Activated effector memory CD4-positive, alpha-beta T cell treated with Interleukin-2 at 50 U/mL for 16 hours (primary cell): ENCODE measurements around the gene GOT2.
A peak's percentile ranks its signal among the peaks of the same experiment; 100 is the strongest.
"Not testable (repeated sequence)": the region's sequence is repeated elsewhere in the genome, so short reads cannot be mapped to it uniquely, and the experiment has no call there.

Experiments
- DNase-seq: peaks from one replicate; pipeline ENCODE4 v3.0.0-alpha.2; 2020

GOT2 gene

DNA sequence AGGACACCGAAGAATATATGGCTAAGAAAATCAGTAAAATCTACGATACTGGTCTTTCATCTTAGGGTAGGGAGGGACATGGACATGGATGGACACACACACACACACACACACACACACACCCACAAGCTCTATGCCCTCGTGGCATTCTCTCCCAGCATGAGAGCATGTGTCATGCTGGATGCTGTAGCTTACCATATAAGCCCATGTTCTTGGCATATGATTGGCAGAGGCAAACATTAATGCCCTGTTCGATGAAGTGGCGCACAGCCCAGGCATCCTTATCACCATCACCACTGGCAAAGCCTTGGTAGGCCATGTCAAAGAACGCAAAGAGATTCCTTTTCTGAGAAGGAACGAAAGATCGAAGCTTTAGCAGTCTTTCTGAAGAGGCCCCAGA, 17.6 kb downstream of the GOT2 start:
- DNase-seq = no peak

DNA sequence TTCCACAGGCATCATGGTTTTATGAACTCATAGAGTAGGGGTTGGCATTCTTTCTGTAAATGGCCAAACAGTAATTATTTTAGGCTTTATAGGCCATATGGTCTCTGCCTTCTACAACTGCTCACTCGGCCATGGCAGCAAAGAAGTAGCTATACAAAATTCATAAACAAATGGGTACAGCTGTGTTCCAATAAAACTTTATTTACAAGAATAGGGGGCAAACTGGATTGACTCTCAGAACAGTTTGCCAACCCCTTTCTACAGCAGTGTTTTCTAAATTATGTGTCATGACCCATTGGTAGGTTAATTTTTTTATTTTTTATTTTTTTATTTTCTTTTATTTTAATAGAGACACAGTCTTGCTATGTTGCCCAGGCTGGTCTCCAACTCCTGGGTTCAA, 20.4 kb downstream of the GOT2 start:
- DNase-seq = no peak

DNA sequence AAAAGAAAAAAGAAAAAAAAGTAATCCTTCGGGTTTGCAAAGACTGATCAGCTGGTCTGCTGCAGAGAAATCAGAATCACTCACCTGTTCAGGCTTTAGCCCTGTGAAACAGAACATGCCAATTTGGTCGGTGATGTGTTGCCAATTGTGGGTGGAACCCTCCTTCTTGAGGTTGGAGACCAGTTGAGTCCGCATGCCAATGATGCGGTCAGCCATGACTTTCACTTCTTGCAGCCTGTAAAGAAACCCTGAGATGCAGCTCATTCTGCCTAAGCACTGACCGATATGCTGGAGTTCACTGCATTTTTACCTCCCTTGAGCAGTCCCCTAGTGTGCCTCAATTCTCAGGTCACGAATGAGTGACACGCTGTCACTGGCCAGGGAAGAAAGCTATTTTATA, 24.8 kb downstream of the GOT2 start:
- no peak for DNase-seq

DNA sequence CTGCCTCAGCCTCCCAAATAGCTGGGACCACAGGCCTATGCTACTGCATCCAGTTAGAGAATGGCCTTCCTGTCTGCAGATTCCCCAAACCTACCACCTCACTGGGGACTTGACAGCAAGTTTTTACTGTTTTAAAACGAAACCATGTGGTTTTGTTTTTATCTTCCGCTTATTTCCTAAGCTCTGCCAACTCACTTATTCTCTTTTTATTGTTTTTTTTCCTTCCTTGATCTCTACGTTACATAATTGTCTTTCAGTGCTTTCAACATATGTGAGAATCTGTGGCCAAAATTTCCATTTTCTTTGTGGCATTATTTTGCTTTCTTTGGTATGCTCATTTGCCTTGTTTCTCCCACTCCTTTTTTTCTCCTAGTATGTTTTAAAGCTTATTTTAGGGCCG, 35.0 kb downstream of the GOT2 start:
- DNase-seq = no peak

DNA sequence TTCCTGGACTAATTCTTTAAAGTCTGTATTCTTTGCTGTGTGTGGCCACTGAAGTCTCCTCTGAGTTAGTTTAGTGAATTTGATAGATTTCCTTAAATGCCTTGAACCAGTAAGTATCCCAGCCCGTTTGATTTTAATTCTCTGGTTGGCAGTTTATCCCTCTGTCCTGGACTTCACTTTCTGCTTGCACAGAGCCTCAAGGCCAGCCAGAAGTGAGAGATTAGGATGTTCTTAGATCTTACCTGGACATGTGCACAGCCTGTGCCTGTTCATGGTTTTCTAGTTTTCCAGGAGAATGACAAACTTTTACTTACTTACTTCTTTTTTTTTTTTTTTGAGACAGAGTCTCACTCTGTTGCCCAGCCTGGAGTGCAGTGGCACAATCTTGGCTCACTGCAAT, 38.7 kb downstream of the GOT2 start:
- no peak for DNase-seq

DNA sequence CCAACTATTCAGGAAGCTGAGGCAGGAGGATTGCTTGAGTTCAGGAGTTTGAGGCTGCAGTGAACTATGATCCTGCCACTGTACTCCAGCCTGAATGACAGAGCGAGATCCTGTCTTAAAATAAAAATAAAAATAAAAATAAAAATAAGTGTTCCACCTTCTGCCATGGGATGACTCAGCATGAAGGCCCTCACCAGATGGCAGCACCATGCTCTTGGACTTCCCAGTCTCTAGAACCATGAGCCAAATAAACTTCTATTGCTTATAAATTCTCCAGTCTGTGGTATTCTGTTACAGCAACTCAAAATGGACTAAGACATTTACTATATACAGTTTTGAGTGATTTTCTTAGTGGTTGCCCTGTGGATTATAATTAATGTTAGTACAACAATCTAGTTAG, 41.7 kb downstream of the GOT2 start:
- DNase-seq = no peak

DNA sequence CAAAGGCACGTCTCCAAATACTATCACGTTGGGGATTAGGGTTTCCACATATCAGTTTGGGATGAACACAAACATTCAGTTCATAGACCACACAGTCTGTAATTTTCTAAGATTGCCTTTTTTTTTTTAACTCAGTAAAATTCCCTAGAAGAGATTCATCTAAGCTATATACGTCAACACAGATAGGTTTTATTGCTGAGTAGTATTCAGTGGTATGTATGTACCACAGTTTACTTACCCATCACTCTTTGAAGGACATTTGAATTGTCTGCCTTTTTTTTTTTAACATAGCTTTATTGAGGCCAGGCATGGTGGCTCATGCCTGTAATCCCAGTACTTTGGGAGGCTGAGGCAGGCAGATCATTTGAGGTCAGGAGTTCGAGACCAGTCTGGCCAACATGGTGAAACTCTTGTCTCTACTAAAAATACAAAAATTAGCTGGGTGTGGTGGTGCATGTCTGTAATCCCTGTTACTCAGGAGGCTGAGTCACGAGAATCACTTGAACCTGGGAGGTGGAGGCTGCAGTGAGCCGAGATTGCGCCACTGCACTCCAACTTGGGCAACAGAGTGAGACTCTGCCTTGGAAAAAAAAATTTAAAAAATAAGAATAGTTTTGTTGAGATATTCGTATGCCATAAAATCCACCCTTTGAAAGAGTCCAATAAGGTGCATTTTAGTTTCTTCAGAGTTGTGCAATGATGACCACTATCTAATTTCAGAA, 47.0 kb downstream of the GOT2 start:
- DNase-seq = not testable (repeated sequence)

DNA sequence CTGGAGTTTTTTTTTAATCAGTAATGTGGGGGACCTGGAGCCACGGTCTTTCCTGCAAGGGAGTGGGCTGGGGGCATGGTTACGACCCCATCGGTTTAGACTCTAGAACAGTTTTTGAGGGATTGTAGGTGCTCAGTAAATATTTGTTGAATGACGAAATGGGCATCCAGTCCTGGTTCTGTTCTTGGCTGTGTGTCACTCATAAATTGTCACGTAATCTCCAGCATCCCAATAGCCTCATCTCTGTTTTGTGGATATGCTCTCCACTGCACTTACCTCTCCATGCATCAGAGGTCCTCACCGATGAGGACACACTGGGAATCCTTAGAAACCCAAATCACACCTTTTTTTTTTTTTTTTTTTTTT, 49.0 kb downstream of the GOT2 start:
- no peak for DNase-seq

DNA sequence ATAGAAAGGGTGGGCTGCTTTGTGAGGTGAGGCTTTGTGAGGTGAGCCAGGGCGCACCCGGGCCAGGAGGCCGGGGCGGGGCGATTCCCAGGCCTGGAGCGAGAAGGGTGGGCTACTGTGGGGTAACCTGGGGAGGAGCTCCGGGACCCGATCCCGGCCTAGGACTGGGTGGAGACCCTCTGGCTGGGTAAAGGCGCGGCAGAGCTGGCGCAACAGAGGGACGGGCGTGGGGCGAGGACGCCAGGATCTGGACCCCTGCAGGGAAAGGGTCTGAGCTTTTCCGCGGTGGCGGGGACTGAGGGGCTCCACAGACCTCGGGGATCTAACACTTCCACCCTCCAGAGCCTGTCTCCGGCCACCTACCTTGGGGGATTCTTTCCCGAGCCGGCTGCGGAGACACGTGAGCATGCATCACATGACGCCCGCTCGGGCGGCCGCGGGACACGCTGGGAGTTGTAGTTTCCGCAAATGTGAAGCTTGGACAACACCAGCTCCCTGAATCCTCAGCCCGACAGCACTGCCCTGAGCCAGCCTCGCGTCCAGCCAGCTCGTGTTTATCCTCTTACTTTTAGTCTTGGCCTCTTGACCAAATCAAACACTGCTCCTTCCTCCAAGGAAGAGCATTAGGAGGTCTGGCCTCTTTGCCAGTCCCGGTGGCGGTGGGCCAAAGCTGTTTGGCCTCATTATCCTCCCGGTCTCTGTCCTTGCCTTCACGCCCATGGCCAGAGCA, 49.6 kb downstream of the GOT2 start, which contains the start of gene SLC38A7:
TSS of gene SLC38A7 (minus strand) at position 417 of the 730 bp plus-strand sequence. CDS start 4,644 bp downstream, outside the sequence.
- peak; percentile 51 for DNase-seq

DNA sequence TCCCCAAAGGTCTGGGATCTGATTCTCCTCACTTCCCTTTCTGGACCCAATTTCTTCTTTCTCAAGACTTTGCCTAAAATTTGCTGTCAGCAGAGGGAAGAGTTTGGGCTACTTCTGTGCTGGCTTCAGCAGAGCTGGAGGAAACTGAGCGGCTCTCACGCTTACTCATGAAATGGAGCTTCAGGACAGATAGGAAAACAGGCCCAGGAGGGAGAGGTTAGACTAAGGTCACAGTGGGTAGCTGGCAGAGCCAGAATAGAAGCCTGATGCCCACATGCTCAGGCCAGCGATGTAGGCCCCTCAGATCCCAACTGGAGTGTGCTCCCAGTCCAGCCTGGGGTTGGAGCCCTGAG, 50.1 kb downstream of the GOT2 start:
- DNase-seq = no peak

DNA sequence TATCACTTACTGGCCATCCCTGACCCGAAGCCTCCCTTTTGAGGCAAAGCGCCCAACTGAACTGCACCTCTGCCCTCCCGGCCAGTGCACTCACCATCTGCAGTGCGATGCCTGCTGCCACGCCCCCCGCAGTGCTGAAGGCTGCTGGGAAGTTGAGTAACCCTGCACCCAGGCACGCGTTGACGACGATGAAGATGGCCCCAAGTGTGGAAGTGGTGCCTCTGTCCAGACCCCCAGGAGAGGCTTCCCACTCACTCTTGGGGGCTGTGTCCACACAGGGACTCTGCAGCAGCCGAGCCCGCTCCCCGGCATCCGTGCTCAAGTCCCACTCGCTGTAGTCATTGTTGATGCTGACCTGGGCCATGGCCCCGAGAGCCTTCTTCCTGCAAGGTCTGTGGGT, 54.4 kb downstream of the GOT2 start:
- DNase-seq = no peak

DNA sequence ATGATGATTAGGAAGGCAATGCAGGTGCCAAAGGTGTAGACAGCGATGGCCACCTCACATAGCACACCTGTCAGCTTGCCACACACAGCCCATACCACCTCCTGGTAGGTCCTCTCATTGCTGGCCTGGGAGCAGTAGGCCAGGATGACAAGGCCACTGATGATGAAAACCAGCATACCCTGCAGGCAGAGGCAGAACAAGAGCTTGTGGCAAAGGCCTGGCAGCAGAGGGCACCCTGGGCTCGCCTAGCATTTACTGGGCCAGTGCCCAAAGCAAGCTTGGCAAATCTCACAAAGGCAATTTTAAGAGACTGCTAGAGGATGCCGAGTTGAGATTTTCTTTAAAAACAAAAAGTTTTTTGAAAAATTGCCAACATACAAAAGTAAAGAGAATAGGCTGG, 55.4 kb downstream of the GOT2 start:
- no peak for DNase-seq

DNA sequence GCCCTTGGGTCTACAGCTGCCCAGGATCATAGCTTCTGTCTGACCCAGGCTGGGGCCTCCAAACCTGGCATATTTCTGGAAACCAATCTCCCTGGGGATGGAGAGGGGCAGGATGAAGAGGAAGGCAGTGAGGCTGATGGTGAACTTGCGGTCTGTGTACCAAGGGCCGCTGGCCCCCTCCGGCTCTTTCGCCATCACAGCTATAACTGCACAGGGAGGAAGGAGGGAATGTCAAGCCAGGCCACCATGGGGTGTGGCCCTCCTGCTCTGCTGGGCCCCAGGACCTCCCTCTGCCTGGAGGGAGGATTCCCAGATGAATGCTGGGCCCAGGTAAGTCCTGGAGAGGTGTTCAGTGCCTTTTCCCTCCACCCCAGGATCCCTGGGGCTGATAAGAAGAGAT, 55.8 kb downstream of the GOT2 start:
- DNase-seq = no peak

DNA sequence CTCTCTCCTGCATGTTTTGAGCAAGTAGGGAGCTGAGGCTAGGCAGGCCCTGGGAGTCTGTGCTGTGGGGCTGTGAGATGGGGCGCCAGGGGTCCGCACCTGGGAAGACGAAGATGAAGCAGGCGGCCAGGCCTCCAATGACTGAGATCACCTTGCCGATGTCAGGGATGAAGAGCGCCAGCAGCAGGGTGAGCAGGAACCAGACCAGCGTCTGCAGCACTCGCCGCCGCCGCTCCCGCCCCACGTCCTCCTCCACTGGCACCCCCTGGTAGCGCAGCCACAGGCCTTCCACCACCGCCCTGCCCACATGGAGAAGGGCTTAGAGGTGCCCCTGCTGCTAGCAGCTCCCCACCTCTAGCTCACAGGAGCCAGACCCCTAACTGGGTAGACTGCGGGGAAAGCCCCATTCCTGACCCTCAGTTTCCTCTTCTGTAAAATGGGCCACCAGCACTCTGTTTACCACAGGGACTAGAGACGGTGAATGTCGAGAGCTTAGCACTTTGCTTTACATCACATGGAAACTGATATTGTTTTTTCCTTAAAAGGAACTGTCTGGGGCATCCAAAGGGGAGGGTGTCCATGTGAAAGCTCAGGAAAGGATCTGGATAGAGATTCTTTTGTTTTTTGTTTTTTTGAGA, 63.1 kb downstream of the GOT2 start:
- DNase-seq = no peak

DNA sequence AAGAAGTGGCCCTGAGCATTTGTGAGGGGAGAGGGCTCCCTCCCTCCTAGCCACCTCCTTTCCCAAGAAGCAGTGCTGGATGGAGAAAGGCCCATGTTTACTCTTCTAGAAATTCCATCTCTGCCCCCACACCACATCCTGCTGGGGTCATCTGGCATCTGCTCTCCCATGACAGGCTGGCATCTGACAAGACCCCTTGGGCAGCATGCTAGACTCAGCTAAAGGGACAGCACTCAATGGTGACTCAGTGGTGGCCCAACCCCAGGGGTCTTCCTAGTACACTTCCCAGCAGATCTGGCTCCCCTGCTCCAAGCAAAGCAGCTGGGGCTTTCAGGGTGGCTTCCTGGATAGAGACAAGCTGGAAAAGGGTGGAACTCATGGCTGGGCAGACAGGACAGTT, 63.9 kb downstream of the GOT2 start:
- DNase-seq = no peak

DNA sequence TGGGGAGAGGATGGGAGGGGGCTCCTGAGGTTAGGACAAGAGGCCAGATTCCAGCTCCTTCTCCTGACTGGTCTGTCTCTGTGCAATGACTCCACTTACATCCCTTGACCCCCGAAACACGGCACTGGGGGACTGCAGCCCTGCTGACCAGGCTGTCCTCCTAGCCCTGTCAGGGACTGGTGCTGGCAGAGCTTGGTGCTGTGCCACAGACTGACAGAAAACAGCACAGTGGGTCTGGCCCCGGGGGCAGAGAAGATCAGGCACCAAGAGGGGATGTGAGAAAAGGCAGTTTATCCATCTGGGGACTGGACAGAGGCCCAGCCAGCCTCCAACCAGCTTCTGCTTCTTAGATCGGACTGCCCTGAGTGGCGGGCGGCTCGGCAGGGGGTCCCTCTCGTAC, 68.9 kb downstream of the GOT2 start:
- no peak for DNase-seq

DNA sequence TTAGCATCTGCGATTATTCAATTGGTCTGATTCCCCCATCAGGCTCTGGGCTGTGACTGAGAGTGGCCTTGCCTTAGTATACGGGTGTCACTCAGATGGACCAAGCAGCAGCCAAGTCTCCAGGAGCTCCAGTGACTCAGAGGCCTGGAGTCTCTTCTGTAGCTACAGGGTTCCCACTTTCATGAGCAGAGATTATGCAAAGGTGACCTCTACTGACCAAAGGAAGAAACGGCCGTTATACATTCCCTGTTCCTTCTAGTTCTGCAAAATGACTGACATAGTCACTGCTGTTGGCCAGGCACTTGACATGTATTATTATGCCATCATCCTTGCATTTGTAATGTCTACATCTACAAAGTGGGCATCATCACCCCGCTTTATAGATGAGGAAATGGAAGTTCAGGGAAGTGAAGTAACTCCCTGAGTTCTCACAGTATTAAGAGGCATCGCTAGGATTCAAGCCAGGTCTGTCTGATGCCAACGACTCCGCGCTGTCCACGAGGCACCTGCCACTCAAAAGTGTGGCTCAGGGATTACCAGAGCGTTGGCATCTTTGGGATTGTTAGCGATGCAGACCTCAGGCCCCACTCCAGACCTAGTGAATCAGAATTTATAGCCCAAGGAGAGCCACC, 72.8 kb downstream of the GOT2 start:
- DNase-seq = no peak

DNA sequence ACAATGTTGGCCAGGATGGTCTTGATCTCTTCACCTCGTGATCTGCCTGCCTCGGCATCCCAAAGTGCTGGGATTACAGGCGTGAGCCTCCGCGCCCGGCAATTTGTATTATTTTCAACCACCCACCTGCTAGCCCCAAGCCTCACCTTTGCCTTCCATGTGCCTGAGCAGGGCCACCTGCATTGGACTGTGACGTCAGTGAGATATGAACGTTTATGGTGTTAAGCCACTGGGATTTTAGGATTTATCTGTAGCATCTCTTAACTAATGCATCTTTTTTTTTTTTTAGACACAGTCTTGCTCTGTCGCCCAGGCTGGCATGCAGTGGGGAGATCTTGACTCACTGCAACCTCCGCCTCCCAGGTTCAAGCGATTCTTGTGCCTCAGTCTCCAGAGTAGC, 74.2 kb downstream of the GOT2 start:
- DNase-seq = not testable (repeated sequence)

DNA sequence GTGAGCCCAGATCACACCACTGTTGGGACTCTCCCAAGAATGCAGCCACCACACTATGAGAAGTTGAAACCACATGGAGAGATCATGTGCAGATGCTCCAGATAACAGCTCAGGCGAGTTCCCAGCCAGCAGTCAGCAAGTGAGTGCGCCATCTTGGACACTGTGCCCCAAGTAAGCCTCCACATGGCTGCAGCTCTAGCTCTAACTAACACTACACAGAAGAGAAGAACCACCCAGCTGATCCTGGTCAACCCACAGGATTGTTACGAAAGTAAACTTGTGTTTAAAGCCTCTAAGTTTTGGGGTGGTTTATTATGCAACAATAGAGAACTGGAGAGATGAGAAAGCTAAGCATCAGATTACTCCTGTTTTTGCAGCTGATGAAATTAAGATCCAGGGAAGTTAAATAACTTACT, 75.3 kb downstream of the GOT2 start:
- no peak for DNase-seq
